ENCODE data around the gene TTLL6.
"Not testable (repeated sequence)": the region's sequence is repeated elsewhere in the genome, so short reads cannot be mapped to it uniquely, and the experiment has no call there.

The TTLL6 gene

GRCh38 chr17:48816774-48817590, at the start of gene TTLL6:
Gene TTLL6, minus strand, starts transcription at chr17:48817229. Its CDS starts 157 bp downstream, at chr17:48817072.
- DNase-seq: peak; percentile 83

GRCh38 chr17:48860456-48860855, 43.4 kb upstream of the TTLL6 start:
- no peak for DNase-seq

GRCh38 chr17:48860034-48860433, 43.0 kb upstream of the TTLL6 start:
- DNase-seq: no peak

- no peak for DNase-seq
These were observed 39.2 kb upstream of the TTLL6 start for GRCh38 chr17:48856122-48856821.

GRCh38 chr17:48854774-48855476, 37.9 kb upstream of the TTLL6 start:
- no peak for DNase-seq

- no peak for DNase-seq
These were observed 33.8 kb upstream of the TTLL6 start for GRCh38 chr17:48850792-48851323.

GRCh38 chr17:48843187-48843900, 26.3 kb upstream of the TTLL6 start:
- no peak for DNase-seq

GRCh38 chr17:48842746-48843145, 25.7 kb upstream of the TTLL6 start:
- DNase-seq: no peak

GRCh38 chr17:48841395-48841831, 24.4 kb upstream of the TTLL6 start:
- peak; percentile 7 for DNase-seq

GRCh38 chr17:48840441-48840840, 23.4 kb upstream of the TTLL6 start:
- no peak for DNase-seq

- not testable (repeated sequence) for DNase-seq
These were observed 20.4 kb upstream of the TTLL6 start for GRCh38 chr17:48837458-48837857.

GRCh38 chr17:48835971-48836370, 18.9 kb upstream of the TTLL6 start:
- DNase-seq: no peak

- DNase-seq: no peak
These were observed 17.9 kb upstream of the TTLL6 start for GRCh38 chr17:48834973-48835372.

- DNase-seq: no peak
These were observed 14.5 kb upstream of the TTLL6 start for GRCh38 chr17:48831549-48831883.

GRCh38 chr17:48830840-48831548, 14.0 kb upstream of the TTLL6 start, which contains the start of gene CALCOCO2:
Gene CALCOCO2, plus strand, starts transcription at chr17:48831035. Its CDS starts 10,673 bp downstream, at chr17:48841708.
- peak; percentile 86 for DNase-seq

- DNase-seq: no peak
These were observed 8.7 kb upstream of the TTLL6 start for GRCh38 chr17:48825446-48826381.

- DNase-seq: not testable (repeated sequence)
These were observed 3.9 kb upstream of the TTLL6 start for GRCh38 chr17:48820936-48821335.

GRCh38 chr17:48819466-48819865, 2.4 kb upstream of the TTLL6 start:
- DNase-seq: no peak

- DNase-seq: no peak
These were observed 1.4 kb upstream of the TTLL6 start for GRCh38 chr17:48818361-48818841.

GRCh38 chr17:48816438-48816773, 623 bp downstream of the TTLL6 start:
- no peak for DNase-seq

- no peak for DNase-seq
These were observed 1.7 kb downstream of the TTLL6 start for GRCh38 chr17:48815311-48815710.
